Esophagus (tissue), 2 donors: Measurements from ENCODE around the gene ATP5F1D. TPM values are rescaled to one million over a fixed set of nuclear protein-coding genes. Genes with fewer than 3 reads are reported as not detected.

ENCODE experiments used
- H3K27ac ChIP-seq, 2 donors: one replicate each; pipeline ENCODE4 v1.5.1; 2013; ENCODE audit warnings: low read depth in 2 of 2, mild to moderate bottlenecking in 2 of 2, inconsistent platforms in 1 of 2, low read length in 1 of 2, moderate library complexity in 1 of 2
- H3K27me3 ChIP-seq, 2 donors: one replicate each; pipeline ENCODE4 v1.6.1; 2013; ENCODE audit warnings: low read length in 2 of 2, control low read depth in 1 of 2, mild to moderate bottlenecking in 1 of 2; ENCODE audit not compliant: insufficient read depth in 2 of 2, control insufficient read depth in 1 of 2
- H3K36me3 ChIP-seq, 2 donors: one replicate each; pipeline ENCODE4 v1.6.1; 2013; ENCODE audit warnings: low read length in 1 of 2; ENCODE audit not compliant: control insufficient read depth in 2 of 2, insufficient read depth in 2 of 2
- H3K4me1 ChIP-seq, 2 donors: one replicate each; pipeline ENCODE4 v1.6.1; 2013; ENCODE audit warnings: low read length in 1 of 2; ENCODE audit not compliant: control insufficient read depth in 2 of 2, insufficient read depth in 2 of 2
- H3K4me3 ChIP-seq, 2 donors: one replicate each; pipeline ENCODE4 v1.5.1; 2013; ENCODE audit warnings: low read length in 2 of 2, mild to moderate bottlenecking in 2 of 2, low read depth in 1 of 2, moderate library complexity in 1 of 2
- H3K9me3 ChIP-seq, 2 donors: one replicate each; pipeline ENCODE4 v1.6.1; 2013; ENCODE audit warnings: mild to moderate bottlenecking in 2 of 2, low read depth in 1 of 2, low read length in 1 of 2, moderate library complexity in 1 of 2; ENCODE audit not compliant: control insufficient read depth in 2 of 2, insufficient read depth in 1 of 2
- WGBS, 2 donors: extraction: QIAGEN DNeasy Blood & Tissue Kit; methylation state at CpG; one replicate each; pipeline ENCODE4 v1.1.7; 2013; 5-methylcytosine and 5-hydroxymethylcytosine counted together
- polyA plus RNA-seq, 2 donors: library from polyadenylated mRNA; stranded (reverse); fragments of 200-250 nt; gene quantifications; one replicate each; pipeline ENCODE4 v1.2.3, GENCODE V29; 2013
- donor health status: healthy with polysubstance abuse.
- donor health status: Bipolar disorder and iron deficiency.

ATP5F1D gene
- polyA plus RNA-seq, 2 donors, result 234 to 289 TPM

DNA sequence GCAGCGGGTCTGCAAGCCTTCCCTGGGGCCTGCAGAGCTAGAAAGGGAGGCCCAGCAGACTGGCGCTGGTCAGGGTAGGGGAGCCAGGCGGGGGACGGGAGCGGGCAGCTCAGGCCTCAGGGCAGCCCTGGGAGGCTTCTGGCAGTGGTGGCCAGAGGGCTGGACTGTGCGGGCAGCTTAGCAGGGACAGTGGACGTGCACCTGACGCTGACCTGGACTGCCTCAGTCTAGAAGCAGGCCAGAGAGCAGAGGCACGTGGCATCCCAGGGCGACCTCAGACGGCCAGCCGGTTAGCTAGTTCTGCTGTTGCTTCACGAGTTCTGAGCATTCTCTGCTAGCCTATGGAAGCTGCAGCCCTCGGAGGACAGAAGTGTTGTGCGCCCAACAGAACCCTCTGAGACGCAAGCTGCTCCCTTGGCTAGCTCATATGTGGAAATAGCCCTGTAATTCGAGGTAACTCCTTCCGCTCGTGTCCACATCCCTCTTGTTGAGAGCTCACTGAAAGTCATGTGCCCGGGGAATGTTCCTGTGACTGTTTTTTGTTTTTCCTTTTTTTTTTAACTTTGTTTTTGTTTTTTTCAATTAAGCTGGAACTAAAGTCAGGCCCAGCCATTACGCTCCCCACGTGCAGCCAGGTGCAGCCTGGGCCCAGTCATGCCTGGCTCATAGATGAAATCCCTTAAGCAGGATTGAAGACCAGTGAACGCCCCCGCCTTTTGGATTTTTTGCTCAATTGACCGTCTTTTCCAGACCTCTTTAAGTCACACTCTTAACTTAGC, 31.9 kb downstream of the ATP5F1D start:
- H3K4me3 ChIP-seq, result no peak overlapping the region
- WGBS, 2 donors, result 69 to 79% methylated on average over 25 of the region's 25 CpGs
- H3K27me3 ChIP-seq, result no peaks in the 10 kb centered on the region
- no peaks in the 10 kb centered on the region for H3K9me3 ChIP-seq
- peak overlapping the region; percentile 46 to 99 for H3K27ac ChIP-seq
- peaks cover 0 to 42% of the 10 kb centered on the region in 2 donors for H3K4me1 ChIP-seq
- peaks cover 3 to 46% of the 10 kb centered on the region in 2 donors for H3K36me3 ChIP-seq

DNA sequence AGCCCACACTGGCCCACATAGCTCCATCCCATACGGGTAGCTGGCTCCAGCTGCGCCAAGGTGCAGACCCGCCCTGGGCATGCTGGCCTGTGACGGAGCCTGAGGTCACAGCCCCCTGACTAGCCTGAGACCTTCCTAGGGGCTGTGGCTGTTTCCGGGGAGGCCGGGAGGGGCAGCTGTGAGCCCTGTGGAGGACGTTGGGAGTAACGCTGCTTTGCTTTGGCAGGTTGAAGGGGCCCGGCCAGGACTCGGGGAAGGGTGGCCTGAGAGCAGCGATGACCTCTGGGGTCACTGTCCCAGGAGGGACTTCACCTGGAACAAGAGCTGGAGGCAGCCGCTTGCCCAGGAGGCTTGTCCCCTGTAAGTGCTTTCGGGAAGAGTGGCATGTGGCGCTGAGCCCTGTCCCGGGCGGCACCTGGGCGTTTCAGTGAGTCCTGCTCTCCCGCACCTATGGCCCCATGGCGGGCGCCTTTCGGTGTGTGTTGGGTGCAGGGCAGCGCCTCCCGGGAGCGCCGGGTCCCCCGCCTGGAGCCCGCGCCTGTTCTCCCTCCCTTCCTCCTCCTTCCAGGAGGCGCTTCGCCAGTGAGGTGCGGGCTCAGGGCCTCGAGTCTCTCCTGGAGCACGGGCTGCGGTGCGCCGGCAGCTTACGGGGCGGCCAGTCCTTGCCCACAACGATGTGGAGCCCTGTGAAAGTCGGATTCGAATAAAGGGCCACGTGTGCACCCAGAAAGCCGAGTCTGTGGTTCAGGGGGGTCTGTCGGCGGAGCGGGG, 32.7 kb downstream of the ATP5F1D start:
- H3K36me3 ChIP-seq, result peaks cover 8 to 53% of the 10 kb centered on the region in 2 donors
- WGBS, 2 donors, result 52 to 64% methylated on average over 41 to 46 of the region's 46 CpGs
- peaks cover 0 to 39% of the 10 kb centered on the region in 2 donors for H3K4me1 ChIP-seq
- peak overlapping the region; percentile 99 for H3K27ac ChIP-seq
- no peaks in the 10 kb centered on the region for H3K27me3 ChIP-seq
- no peaks in the 10 kb centered on the region for H3K9me3 ChIP-seq
- peak overlapping the region; percentile 51 to 76 for H3K4me3 ChIP-seq

DNA sequence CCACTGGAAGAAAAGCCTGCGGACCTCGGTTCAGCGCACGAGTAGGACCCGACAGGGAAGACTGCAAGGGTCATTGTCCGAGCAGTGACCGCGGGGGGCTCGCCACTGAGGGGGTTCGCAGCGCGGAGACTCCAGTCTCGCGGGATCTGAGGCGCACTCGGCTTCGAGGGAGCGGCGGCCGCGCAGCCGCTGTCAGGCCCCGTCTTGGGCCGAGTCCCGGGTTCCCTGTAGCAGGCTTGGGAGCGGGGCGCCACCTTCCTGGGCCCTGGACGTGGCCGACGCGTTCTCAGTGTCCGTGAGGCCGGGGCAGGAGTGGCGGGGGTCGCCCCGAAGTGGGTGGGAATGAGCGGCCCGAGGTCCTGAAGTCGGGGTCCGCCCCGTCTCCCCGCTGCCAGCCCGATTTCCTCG, 33.3 kb downstream of the ATP5F1D start:
- Histone ChIP-seq H3K4me3 (peak overlapping the region; percentile 51 to 76), H3K27me3 (no peaks in the 10 kb centered on the region), H3K27ac (peak overlapping the region; percentile 99), H3K4me1 (peaks cover 0 to 39% of the 10 kb centered on the region in 2 donors), H3K9me3 (no peaks in the 10 kb centered on the region), H3K36me3 (peaks cover 10 to 57% of the 10 kb centered on the region in 2 donors)
- WGBS, 2 donors, result 18 to 19% methylated on average over 33 to 44 of the region's 44 CpGs

DNA sequence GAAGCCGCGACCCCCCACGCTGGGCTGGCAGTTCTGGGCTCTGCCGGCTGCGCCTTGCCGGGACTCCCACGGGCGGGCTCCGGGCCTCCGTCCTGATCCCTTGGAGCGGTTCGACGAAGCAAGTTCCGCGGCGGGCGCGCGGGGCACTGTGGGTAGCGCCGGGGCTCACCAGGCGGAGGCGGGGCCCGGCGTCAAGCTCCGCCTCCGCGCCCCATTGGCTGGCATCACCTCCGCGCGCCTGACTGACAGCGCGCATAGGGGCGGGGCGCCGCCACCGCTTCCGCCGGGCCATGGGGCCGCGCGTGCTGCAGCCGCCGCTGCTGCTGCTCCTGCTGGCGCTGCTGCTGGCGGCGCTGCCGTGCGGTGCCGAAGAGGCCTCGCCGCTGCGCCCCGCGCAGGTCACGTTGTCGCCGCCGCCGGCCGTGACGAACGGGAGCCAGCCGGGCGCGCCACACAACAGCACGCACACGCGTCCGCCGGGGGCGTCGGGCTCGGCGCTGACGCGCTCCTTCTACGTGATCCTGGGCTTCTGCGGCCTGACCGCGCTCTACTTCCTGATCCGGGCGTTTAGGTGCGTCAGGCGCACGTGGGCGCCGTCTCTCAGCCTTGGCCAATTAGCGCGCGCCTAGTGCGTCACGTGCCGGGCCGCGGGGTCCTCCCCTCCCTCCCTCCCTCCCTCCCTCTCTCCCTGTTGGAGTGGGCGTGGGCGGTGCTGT, 33.9 kb downstream of the ATP5F1D start, which contains the start of gene FAM174C:
TSS of gene FAM174C (plus strand) at position 271 of the 716 bp plus-strand sequence. CDS start at position 291, 20 bp downstream.
- Histone ChIP-seq H3K4me1 (peaks cover 0 to 39% of the 10 kb centered on the region in 2 donors), H3K27ac (peak within 1 kb of the TSS; percentile 99), H3K4me3 (peak within 1 kb of the TSS; percentile 51 to 76), H3K27me3 (no peaks in the 10 kb centered on the region), H3K9me3 (no peaks in the 10 kb centered on the region), H3K36me3 (peaks cover 10 to 61% of the 10 kb centered on the region in 2 donors)
- WGBS, 2 donors, result 0 to 1% methylated on average over 85 to 98 of the region's 98 CpGs

DNA sequence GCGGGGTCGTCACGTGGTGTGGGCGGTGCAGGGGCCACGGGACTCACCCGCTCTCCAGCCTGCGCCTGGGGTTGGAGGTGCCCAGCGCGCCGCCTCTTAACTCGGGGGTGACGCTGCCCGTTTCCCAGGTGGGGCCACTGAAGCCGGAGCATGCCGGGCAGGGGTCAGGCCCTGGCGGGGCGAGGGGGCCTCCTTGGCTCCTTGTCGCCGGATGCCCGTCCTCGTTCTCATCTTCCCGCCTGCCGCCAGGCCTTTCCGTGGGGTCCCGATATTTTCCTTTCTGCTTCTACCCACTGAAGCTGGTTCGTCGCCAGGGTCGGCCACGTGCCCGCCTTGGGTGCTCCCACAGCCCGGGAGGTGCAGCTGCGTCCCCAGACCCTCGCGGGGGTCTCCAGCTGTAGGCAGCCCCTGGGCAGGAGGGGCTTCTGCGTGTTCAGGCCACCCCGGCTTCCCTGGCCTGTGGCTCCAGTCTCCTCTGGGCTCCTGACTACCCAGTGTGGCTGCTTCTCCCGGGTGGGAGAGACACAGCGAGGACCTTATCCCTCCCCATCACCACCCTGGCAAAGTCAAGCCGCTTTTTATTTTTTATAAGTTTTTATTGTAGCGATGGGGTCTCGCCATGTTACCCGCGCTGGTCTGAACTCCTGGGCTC, 34.6 kb downstream of the ATP5F1D start:
- Histone ChIP-seq H3K27me3 (no peaks in the 10 kb centered on the region), H3K27ac (peak overlapping the region; percentile 99), H3K36me3 (peaks cover 10 to 57% of the 10 kb centered on the region in 2 donors), H3K9me3 (no peaks in the 10 kb centered on the region), H3K4me3 (peak overlapping the region; percentile 51 to 76), H3K4me1 (peaks cover 0 to 34% of the 10 kb centered on the region in 2 donors)
- 6 to 8% methylated on average over 41 to 43 of the region's 43 CpGs for WGBS, 2 donors

DNA sequence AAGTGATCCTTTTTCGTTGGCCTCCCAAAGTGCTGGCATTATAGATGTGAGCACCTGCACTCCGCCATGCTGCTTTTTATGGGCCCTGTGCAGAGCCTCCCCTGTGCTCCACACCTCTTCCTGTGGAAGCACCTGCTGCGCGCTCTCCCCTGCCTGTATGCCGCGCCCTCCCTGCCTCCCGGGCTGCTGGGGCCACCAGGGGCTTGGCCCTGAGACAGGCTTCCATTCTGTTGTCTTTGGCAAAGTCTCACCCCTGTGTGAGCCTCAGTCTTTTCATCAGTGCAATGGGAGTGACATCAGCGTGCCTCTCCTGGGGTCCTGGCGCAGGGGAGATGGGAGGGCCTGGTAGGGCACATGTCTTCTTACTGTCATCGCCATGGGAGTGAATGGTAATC, 35.1 kb downstream of the ATP5F1D start:
- WGBS, 2 donors, result 51 to 56% methylated on average over 10 of the region's 10 CpGs
- Histone ChIP-seq H3K4me3 (no peak overlapping the region), H3K4me1 (peaks cover 0 to 29% of the 10 kb centered on the region in 2 donors), H3K27me3 (no peaks in the 10 kb centered on the region), H3K27ac (peak overlapping the region in 1 of 2 donors; percentile 99), H3K36me3 (peaks cover 10 to 52% of the 10 kb centered on the region in 2 donors), H3K9me3 (no peaks in the 10 kb centered on the region)

DNA sequence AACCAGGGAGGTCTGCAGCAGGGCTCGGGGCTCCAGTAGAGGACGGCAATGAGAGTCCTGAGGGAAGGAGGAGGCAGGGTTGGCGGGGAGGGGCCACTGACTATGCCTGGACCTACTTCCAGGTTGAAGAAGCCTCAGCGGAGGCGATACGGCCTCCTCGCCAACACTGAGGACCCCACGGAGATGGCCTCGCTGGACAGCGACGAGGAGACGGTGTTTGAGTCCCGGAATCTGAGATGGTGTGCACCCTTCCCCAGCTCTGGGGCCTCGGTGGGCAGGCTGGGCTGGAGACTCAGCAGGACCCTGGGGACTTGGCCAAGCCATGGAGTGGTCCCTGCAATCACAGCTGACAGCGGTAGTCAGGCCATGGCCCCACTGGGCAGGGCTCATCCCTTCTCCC, 35.5 kb downstream of the ATP5F1D start:
- Histone ChIP-seq H3K4me3 (no peak overlapping the region), H3K27ac (peak overlapping the region in 1 of 2 donors; percentile 11)

DNA sequence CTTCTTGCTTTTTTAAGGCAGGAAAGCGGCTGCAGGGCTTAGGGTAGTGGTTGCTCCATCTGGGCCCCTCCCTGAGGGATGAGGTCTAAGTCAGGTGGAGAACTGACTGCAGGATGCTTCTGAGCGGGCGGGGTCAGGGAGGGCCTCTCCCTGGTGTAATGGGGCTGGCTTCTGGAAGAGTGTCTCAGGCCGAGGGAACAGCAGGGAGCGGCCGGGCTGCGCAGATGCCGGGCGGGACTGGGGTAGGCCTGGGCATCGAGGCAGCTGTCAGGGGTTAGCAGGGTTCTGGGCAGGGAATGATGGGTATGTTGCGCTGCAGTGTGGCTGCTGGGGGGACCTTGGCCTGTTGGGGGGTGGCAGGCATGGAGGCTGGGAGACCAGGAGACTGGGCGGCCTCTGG, 36.5 kb downstream of the ATP5F1D start:
- Histone ChIP-seq H3K36me3 (peaks cover 6 to 39% of the 10 kb centered on the region in 2 donors), H3K27ac (no peak overlapping the region), H3K27me3 (no peaks in the 10 kb centered on the region), H3K9me3 (no peaks in the 10 kb centered on the region), H3K4me3 (no peak overlapping the region), H3K4me1 (peaks cover 0 to 20% of the 10 kb centered on the region in 2 donors)
- WGBS, 2 donors, result 83 to 91% methylated on average over 12 of the region's 12 CpGs

More for the DNA sequence above, 35.5 kb downstream of the ATP5F1D start:
- Histone ChIP-seq H3K9me3 (no peaks in the 10 kb centered on the region), H3K4me1 (peaks cover 0 to 24% of the 10 kb centered on the region in 2 donors), H3K36me3 (peaks cover 9 to 47% of the 10 kb centered on the region in 2 donors), H3K27me3 (no peaks in the 10 kb centered on the region)
- 88 to 89% methylated on average over 15 of the region's 15 CpGs for WGBS, 2 donors
